Endothelial cell of umbilical vein (primary cell): ENCODE measurements around the gene NAV2.

ENCODE experiments used
- CTCF ChIP-seq, 2 donors: IDR thresholded peaks; 1 replicate in 1 of 2; 2 replicates in 1 of 2; pipeline ENCODE4 v1.5.1; 2011; ENCODE audit warnings: low read length in 2 of 2, mild to moderate bottlenecking in 2 of 2, moderate library complexity in 2 of 2, control low read depth in 1 of 2, inconsistent platforms in 1 of 2, low read depth in 1 of 2; ENCODE audit not compliant: insufficient read depth in 1 of 2; ENCODE audit errors: extremely low read depth in 1 of 2
- MYC ChIP-seq: IDR thresholded peaks from one replicate; pipeline ENCODE4 v1.6.1; 2011; ENCODE audit warnings: mild to moderate bottlenecking, low read depth, low read length

- TF ChIP-seq CTCF (IDR thresholded peaks at IDR 0.05; ENCODE audit: extremely low read depth in 1 of 2, insufficient read depth in 1 of 2, low read depth in 1 of 2, low read length in 2 of 2) (no peak), MYC (no peak)
Observed at GRCh38 chr11:20056109-20056949, 343.7 kb downstream of the NAV2 start.
